GM18861 (cell line): ENCODE data around the gene EHMT1.

ENCODE experiments used
- ATAC-seq: cut with Tn5 transposase; IDR thresholded peaks from one replicate; pipeline ENCODE4 v1.9.1; 2021; ENCODE audit not compliant: unreplicated experiment

The EHMT1 gene

GRCh38 chr9:137757139-137757538 is 138.3 kb downstream of the EHMT1 start:
- ATAC-seq, result no peak

GRCh38 chr9:137757613-137758029 is 138.8 kb downstream of the EHMT1 start:
- ATAC-seq, result peak; percentile 34

GRCh38 chr9:137758067-137758466 is 139.3 kb downstream of the EHMT1 start:
- ATAC-seq, result no peak

- ATAC-seq, result no peak
These were observed 140.3 kb downstream of the EHMT1 start for GRCh38 chr9:137759117-137759516.

- ATAC-seq, result no peak
These were observed 141.0 kb downstream of the EHMT1 start for GRCh38 chr9:137759649-137760321.

GRCh38 chr9:137760426-137760825 is 141.6 kb downstream of the EHMT1 start:
- ATAC-seq, result no peak

GRCh38 chr9:137761032-137761431 is 142.2 kb downstream of the EHMT1 start:
- ATAC-seq, result no peak

GRCh38 chr9:137761793-137762192 is 143.0 kb downstream of the EHMT1 start:
- ATAC-seq, result no peak

GRCh38 chr9:137762414-137763061 is 143.7 kb downstream of the EHMT1 start:
- ATAC-seq, result peak; percentile 45

- no peak for ATAC-seq
These were observed 144.6 kb downstream of the EHMT1 start for GRCh38 chr9:137763271-137763955.

GRCh38 chr9:137764171-137764671 is 145.4 kb downstream of the EHMT1 start:
- ATAC-seq, result no peak

- ATAC-seq, result no peak
These were observed 146.2 kb downstream of the EHMT1 start for GRCh38 chr9:137764981-137765380.

GRCh38 chr9:137765536-137765935 is 146.7 kb downstream of the EHMT1 start:
- no peak for ATAC-seq

GRCh38 chr9:137771580-137771979 is 152.8 kb downstream of the EHMT1 start:
- no peak for ATAC-seq

GRCh38 chr9:137772281-137772873 is 153.6 kb downstream of the EHMT1 start:
- ATAC-seq, result no peak

GRCh38 chr9:137774775-137775386 is 156.1 kb downstream of the EHMT1 start:
- no peak for ATAC-seq

GRCh38 chr9:137776306-137776995 is 157.6 kb downstream of the EHMT1 start:
- ATAC-seq, result no peak

- no peak for ATAC-seq
These were observed 159.0 kb downstream of the EHMT1 start for GRCh38 chr9:137777761-137778160.

- no peak for ATAC-seq
These were observed 159.5 kb downstream of the EHMT1 start for GRCh38 chr9:137778336-137778735.

GRCh38 chr9:137778914-137779313 is 160.1 kb downstream of the EHMT1 start:
- no peak for ATAC-seq
